GM13976 (cell line): ENCODE results near the gene ADAM12.
A peak's percentile ranks its signal among the peaks of the same experiment; 100 is the strongest.

Experiments used
- DNase-seq: peaks from one replicate; pipeline ENCODE4 v3.0.0; 2012; ENCODE audit warnings: low spot score
- in situ Hi-C: fragments of 300-500 bp; cut with MboI; formaldehyde crosslinking; loops from one replicate; pipeline ENCODE4 v1.12.0; 2022; ENCODE audit warnings: low sequenced_read_pairs, mixed read lengths, inconsistent platforms; ENCODE audit not compliant: unreplicated experiment
- TF ChIP-seq, protein P1 (sequence below): IDR thresholded peaks from 2 replicates; pipeline ENCODE4 v1.5.1; 2012; ENCODE audit warnings: borderline replicate concordance, mild to moderate bottlenecking; ENCODE audit not compliant: insufficient read depth; ENCODE audit errors: extremely low read depth, missing control alignments, control extremely low read depth

Gene ADAM12

DNA sequence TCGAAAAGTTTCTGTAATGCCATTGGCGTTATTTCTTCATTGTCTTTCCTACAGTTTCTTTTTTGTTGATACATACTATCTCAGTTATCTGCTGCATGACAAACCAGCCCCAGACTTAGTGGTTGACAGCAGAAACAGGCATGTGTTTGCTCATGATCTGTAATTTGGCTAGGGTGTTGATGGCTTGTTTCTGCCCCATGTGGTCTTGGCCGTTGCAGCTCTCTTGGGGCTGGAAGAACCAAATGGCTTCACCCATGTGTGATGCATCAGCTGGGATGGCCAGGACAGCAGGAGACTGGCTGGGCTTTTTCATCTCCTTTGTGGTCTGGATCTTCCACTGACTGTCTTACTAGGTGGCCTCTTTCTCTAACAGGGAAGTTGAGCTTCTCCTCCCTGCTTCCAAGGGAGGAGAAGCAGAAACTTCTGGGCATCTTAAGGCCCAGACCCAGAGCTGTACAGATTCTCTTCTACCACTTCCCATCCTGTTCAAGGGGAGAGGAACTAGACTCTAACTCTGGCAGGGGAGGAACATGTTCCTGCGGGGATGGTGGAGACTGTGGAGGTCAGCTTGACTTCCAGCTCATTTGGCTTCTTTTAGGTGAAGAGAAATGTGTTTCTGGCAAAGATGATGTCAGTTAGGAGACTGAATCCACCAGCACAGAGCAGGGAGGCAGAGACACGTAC lies 402.6 kb downstream of the ADAM12 start:
- in situ Hi-C loops = loop anchor here (25.0 kb wide), 1 partner anchor 527 kb away; no protein-coding TSS in a partner anchor
- TF ChIP-seq, protein P1, sequence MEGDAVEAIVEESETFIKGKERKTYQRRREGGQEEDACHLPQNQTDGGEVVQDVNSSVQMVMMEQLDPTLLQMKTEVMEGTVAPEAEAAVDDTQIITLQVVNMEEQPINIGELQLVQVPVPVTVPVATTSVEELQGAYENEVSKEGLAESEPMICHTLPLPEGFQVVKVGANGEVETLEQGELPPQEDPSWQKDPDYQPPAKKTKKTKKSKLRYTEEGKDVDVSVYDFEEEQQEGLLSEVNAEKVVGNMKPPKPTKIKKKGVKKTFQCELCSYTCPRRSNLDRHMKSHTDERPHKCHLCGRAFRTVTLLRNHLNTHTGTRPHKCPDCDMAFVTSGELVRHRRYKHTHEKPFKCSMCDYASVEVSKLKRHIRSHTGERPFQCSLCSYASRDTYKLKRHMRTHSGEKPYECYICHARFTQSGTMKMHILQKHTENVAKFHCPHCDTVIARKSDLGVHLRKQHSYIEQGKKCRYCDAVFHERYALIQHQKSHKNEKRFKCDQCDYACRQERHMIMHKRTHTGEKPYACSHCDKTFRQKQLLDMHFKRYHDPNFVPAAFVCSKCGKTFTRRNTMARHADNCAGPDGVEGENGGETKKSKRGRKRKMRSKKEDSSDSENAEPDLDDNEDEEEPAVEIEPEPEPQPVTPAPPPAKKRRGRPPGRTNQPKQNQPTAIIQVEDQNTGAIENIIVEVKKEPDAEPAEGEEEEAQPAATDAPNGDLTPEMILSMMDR = no peak
- no peak for DNase-seq

DNA sequence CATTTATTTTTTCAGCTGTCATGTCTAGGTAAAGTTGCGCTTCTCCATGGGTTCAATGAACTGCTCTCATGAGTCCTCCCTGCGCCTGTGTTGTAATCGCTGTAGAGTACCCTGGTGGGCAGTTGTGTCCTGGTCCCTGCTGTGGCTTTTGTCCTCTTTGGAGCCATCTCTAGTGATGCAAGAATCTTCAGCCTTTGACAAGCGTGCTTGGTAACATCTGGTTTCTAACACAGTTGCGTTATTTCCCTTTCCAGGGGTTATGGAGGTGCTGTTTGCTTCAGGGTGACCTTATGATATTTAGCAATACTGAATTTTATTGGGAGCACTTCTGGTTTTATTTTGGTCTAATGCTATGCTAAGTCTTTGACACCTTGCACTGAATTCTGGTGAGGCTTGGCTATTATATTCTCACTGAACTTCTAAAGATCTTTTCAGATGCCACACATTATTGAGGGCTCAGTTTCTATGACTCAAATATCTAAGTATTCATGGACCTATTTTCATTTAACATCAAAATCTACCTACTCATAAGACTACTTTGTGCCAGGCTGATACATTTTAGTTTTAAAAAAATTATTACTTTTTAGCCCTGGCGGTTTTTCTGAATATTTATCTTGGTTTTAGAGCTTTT lies 403.3 kb downstream of the ADAM12 start:
- no peak for DNase-seq
- TF ChIP-seq, protein P1 = no peak
- in situ Hi-C loops = loop anchor here (25.0 kb wide), 1 partner anchor 527 kb away; no protein-coding TSS in a partner anchor

DNA sequence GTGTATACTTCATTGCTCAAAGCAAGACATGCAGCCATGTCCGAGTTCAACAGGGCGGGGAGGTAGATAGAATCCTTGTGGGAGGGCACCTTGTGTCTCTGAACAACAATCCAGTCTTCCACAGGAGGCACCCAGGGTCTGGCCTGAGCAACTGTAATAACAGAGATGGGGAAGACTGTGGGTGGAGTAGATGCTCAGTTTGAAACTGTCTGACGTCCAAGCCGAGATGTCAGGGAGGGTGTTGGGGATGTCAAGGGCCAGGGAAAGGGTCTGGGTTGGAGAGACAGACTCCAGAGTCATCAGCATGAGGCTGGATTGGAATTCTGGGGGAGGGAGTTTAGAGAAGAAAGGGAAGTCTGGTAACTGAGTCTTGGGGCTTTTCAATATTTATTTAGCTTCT lies 403.9 kb downstream of the ADAM12 start:
- in situ Hi-C loops = loop anchor here (25.0 kb wide), 1 partner anchor 528 kb away; no protein-coding TSS in a partner anchor
- DNase-seq = no peak
- TF ChIP-seq, protein P1 = no peak

GRCh38 chr10:125983656-125984055 lies 404.6 kb downstream of the ADAM12 start:
- in situ Hi-C loops = loop anchor here (25.0 kb wide), 1 partner anchor 529 kb away; no protein-coding TSS in a partner anchor
- DNase-seq = no peak
- TF ChIP-seq, protein P1 = no peak

DNA sequence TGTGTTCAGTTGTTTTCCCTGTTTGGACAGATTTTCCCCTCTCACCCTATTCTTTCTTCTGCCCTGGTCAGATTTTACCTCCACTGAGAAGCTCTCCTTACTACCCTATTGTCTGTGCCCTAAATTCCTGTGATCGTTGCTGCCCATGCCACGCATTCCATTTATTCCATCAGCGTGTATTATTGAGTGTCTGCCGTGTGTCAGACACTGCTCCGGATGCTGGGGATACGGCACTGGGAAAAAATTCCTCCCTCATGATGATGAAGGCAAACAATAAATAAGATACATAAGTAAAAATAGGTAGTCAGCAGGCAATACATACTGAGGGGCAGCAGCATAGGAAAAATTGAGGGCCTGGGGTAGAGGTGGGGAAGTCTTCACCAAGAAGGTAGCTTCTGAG lies 405.1 kb downstream of the ADAM12 start:
- TF ChIP-seq, protein P1 = no peak
- in situ Hi-C loops = loop anchor here (25.0 kb wide), 1 partner anchor 529 kb away; no protein-coding TSS in a partner anchor

GRCh38 chr10:125982260-125982948 lies 405.9 kb downstream of the ADAM12 start:
- DNase-seq = peak; percentile 57
- in situ Hi-C loops = loop anchor here (25.0 kb wide), 1 partner anchor 530 kb away; no protein-coding TSS in a partner anchor
- TF ChIP-seq, protein P1 = peak; percentile 47

More for the DNA sequence above, 405.1 kb downstream of the ADAM12 start:
- DNase-seq = no peak
